Subcutaneous adipose tissue (tissue), 4 donors: Measurements from ENCODE around the gene TNNC2. TPM values are rescaled to one million over a fixed set of nuclear protein-coding genes. Genes with fewer than 3 reads are reported as not detected.

Experiments
- CTCF ChIP-seq: fragments of 450-650 bp; IDR thresholded peaks from one replicate; pipeline ENCODE4 v1.5.1; 2016; ENCODE audit warnings: low read depth, mild to moderate bottlenecking, control low read depth, antibody characterized with exemption, moderate library complexity
- total RNA-seq, 4 donors: library from RNA; depleted of rRNA; stranded (reverse); fragments of >200 nt; gene quantifications; one replicate each; pipeline ENCODE4 v1.1.0, GENCODE V29; 2016

Gene TNNC2
- total RNA-seq, 4 donors from 2014 or later, result 2.3 to 3.1 (median 2.4) TPM; not detected in 1

- TF ChIP-seq CTCF, result no peak
Observed at GRCh38 chr20:45835329-45835765, 8.2 kb upstream of the TNNC2 start.

DNA sequence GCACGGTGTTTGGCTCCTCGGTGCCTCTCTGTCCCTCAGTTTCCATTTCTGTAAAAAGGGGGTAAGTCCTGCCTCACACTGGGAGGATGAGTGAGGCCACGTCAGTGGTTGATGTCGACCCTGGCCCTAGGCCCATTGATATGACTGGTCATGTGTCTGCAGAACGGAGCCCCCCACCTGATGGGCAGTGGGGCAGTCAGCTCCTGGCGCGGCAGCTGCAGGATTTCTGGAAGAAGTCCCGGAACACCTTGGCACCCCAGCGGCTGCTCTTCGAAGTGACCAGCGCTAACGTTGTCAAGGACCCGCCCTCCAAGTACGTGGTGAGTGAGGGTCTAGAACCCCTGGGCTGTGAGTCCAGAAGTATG lies 7.7 kb upstream of the TNNC2 start:
- TF ChIP-seq CTCF, result no peak

DNA sequence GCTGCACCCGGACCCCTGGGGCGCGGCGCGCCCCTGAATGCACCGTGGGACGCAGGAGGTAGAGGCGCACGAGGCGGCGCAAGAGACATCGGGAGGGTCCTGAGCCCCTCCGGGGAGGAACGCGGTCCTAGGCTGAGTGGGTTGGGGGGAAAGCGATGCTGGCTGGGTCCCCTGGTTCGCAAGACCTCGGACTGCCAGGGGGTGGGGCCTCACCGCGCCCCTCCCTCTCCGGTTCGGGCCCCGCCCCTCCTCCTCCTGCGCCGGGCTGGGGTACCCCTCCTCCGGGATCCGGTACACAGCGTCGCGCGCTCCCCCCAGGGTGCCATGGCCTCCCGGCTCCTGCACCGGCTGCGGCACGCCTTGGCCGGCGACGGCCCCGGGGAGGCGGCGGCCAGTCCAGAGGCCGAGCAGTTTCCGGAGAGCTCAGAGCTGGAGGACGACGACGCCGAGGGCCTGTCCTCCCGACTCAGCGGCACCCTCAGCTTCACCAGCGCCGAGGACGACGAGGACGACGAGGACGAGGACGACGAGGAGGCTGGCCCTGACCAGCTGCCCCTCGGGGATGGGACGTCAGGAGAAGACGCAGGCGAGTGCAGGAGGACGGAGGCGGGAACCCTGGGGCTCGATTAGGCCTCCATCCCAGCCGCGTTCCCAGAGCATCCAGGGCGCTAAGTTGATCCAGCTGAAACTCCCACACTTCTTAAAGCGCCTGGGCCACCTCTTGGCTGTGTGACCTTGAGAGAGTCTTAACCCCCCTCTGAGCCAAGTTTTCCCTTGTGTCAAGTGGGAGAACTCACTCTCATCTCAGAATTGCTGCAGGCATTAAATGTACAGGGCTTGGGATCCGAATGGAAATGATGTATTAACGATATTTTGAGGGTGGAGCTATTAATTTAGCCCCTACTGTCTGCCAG lies 7.0 kb upstream of the TNNC2 start:
- no peak for TF ChIP-seq CTCF

DNA sequence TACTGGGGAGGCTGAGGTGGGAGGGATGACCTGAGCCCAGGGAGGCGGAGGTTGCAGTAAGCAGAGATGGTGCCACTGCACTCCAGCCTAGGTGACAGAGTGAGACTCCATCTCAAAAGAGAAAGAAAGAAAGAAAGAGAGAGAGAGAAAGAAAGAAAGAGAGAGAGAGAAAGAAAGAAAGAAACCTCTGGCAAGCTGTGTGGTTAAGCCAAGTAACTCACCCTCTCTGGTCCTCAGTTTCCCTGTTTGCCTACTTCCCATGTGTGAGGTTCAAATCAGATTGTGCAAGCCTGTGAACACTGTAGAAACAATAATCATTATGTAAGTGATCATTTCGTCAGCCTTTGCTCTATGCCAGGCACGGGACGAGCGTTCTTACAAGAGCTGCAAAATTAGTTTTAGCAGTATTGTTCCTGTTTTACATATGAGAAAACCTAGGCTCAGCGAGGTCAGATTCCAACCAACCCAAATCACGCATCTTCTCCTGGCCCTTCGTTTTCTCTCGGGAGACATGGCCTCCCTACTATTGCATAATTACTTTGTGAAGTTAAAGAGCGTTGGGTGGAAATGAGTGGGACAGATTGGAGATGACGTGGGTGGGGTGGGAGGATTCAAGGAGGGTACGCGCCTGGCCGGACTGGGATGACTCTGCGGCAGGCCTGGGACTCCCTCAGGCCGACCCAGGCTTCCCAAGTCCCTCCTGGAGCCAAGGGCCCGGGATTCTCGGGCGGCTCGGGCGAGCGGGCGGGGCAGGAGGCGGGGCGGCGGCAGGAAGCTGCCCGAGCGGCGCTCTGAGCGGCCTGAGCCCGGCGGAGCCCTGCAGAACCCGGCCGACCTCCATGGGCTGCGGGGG lies 6.1 kb upstream of the TNNC2 start, which contains the start of gene SNX21:
Gene SNX21 (plus strand): TSS at position 770 of the 853 bp plus-strand sequence. CDS start 121 bp downstream, outside the sequence.
- TF ChIP-seq CTCF, result no peak

- TF ChIP-seq CTCF, result no peak
Observed at GRCh38 chr20:45832619-45833018, 5.5 kb upstream of the TNNC2 start.

DNA sequence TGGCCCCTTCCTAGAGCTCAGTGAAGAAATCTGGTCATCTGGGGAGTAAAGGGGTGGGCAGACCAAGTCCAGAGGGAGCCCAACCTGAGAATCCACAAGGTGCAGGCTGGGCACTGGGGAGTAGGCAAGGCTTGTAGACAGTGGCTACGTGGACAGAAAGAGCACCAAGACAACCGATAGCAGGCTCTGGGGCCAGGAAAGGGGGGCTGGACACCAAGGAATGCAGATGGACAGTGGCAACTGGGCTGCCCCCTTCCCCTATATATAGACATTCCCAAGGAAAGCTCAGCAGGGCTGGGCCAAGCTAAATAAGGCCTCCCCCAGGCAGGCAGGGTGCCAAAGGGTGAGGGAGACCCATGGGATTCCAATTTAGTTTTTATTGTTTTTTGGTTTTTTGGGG lies 1.5 kb upstream of the TNNC2 start:
- TF ChIP-seq CTCF, result no peak

DNA sequence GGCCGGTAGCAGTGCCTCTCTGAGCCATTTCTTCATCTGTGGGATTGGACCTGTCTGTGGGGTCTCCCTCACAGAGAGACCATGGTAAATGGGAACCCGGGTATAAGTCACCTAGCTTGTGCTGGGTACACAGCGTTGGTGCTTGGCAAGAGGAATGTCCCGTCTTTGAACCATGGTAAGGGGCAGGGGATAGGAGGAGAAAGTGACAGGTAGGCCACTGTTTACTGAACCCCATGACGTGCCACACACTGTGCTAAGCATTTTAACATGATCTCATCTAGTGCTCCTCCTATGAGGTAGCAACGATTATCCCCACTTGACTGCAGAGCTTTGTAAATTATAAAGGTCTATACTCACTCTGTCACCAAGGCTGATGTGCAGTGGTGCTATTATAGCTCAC lies 600 bp upstream of the TNNC2 start:
- TF ChIP-seq CTCF, result no peak
